Panc1 (cell line): Measurements from ENCODE around the gene KCNC3. TPM values are rescaled to one million over a fixed set of nuclear protein-coding genes. Genes with fewer than 3 reads are reported as not detected.
"Not testable (repeated sequence)": the region's sequence is repeated elsewhere in the genome, so short reads cannot be mapped to it uniquely, and the experiment has no call there.

Source experiments
- ATAC-seq: fragments of 200-7000 bp; cut with Tn5 transposase; 2 replicates; pipeline ENCODE4 v1.9.1; 2020; ENCODE audit warnings: mild to moderate bottlenecking, moderate library complexity
- BruUV-seq: library from RNA; stranded (reverse); fragments of 400-500 nt; replicated peaks from 2 replicates; lab custom pipeline; 2021; lab: Mats Ljungman, UMichigan
- CTCF ChIA-PET: fragments of 300-600 bp; sonication (Branson Sonifier 250); formaldehyde crosslinking; loops from one replicate; lab custom pipeline; 2022; ENCODE audit warnings: antibody characterized with exemption; lab: Charles Lee
- POLR2A ChIA-PET: fragments of 300-600 bp; sonication (Branson Sonifier 250); formaldehyde crosslinking; loops from one replicate; lab custom pipeline; 2022; ENCODE audit warnings: antibody characterized with exemption; lab: Charles Lee
- DNase-seq: peaks from one replicate; pipeline ENCODE4 v3.0.0-alpha.2; 2010; ENCODE audit warnings: low read depth, low spot score
- H3K27ac ChIP-seq: 2 replicates; pipeline ENCODE4 v1.5.1; 2011; ENCODE audit warnings: mild to moderate bottlenecking, low read length, inconsistent platforms
- H3K27me3 ChIP-seq: fragments of 200-500 bp; sonication (Bioruptor generic); 2 replicates; pipeline ENCODE4 v1.6.0; 2014; ENCODE audit warnings: low read length, inconsistent platforms; ENCODE audit not compliant: control insufficient read depth, insufficient read depth
- H3K36me3 ChIP-seq: fragments of 200-500 bp; sonication (Bioruptor generic); 2 replicates; pipeline ENCODE4 v1.5.1; 2014; ENCODE audit warnings: inconsistent platforms, mild to moderate bottlenecking, low read length, moderate library complexity; ENCODE audit not compliant: control insufficient read depth, insufficient read depth
- H3K4me1 ChIP-seq: 2 replicates; pipeline ENCODE4 v1.5.1; 2011; ENCODE audit warnings: inconsistent platforms, mild to moderate bottlenecking, low read length, moderate library complexity; ENCODE audit not compliant: control insufficient read depth, insufficient read depth
- H3K4me3 ChIP-seq, 2 experiments: 2 replicates each; pipeline ENCODE4 v1.5.1; 2011 to 2012; ENCODE audit warnings: low read depth in 2 of 2, low read length in 2 of 2, mild to moderate bottlenecking in 2 of 2, inconsistent platforms in 1 of 2, moderate library complexity in 1 of 2
- H3K9me3 ChIP-seq: fragments of 200-500 bp; sonication (Bioruptor generic); 2 replicates; pipeline ENCODE4 v1.5.1; 2014; ENCODE audit warnings: low read depth, mild to moderate bottlenecking, inconsistent platforms, low read length, moderate library complexity; ENCODE audit not compliant: control insufficient read depth, insufficient read depth
- CTCF ChIP-seq: fragments of 450-650 bp; IDR thresholded peaks from 2 replicates; pipeline ENCODE4 v1.5.1; 2017; ENCODE audit warnings: mild to moderate bottlenecking
- POLR2AphosphoS5 ChIP-seq: IDR thresholded peaks from 2 replicates; pipeline ENCODE4 v1.6.1; 2012; ENCODE audit warnings: mild to moderate bottlenecking, low read depth, low read length, moderate library complexity
- REST ChIP-seq, 2 experiments: IDR thresholded peaks; 2 replicates each; pipeline ENCODE4 v1.6.1; 2011 to 2012; ENCODE audit warnings: low read depth in 2 of 2, control low read depth in 1 of 2, low read length in 1 of 2, mild to moderate bottlenecking in 1 of 2, moderate library complexity in 1 of 2; ENCODE audit not compliant: insufficient read depth in 1 of 2
- SIN3A ChIP-seq: IDR thresholded peaks from 2 replicates; pipeline ENCODE4 v1.6.1; 2012; ENCODE audit warnings: low read depth, mild to moderate bottlenecking, low read length, moderate library complexity, borderline replicate concordance; ENCODE audit not compliant: insufficient read depth
- TCF7L2 ChIP-seq: IDR thresholded peaks from 2 replicates; pipeline ENCODE4 v1.6.1; 2011; ENCODE audit warnings: mild to moderate bottlenecking, low read depth, low read length, inconsistent platforms
- in situ Hi-C: cut with HindIII; loops from 2 replicates; pipeline ENCODE4 v1.10.0; 2016; ENCODE audit warnings: low sequenced_read_pairs, low pct_unique_long_range_greater_than_20kb
- intact Hi-C: fragments of 100-400 bp; cut with micrococcal nuclease; formaldehyde crosslinking; loops from one replicate; pipeline ENCODE4 v1.10.0; 2022; ENCODE audit not compliant: unreplicated experiment
- total RNA-seq: library from RNA; stranded (reverse); gene quantifications from one replicate; pipeline ENCODE4 v1.2.1, GENCODE V29; 2021; ENCODE audit not compliant: unreplicated experiment

Gene KCNC3
- total RNA-seq, 1 experiment from 2014 or later = 10.8 TPM

GRCh38 chr19:50340331-50340730, 11.2 kb upstream of the KCNC3 start:
- in situ Hi-C loops = no loop called here
- ATAC-seq (no peak), DNase-seq (no peak)
- Histone ChIP-seq H3K27ac (no peak overlapping the region), H3K27me3 (no peaks in the 10 kb centered on the region), H3K36me3 (no peaks in the 10 kb centered on the region), H3K4me3 (no peak overlapping the region), H3K4me1 (no peaks in the 10 kb centered on the region), H3K9me3 (0 out of 2 replicates have a peak, but pooled peaks cover 7% of the 10 kb centered on the region)
- POLR2A ChIA-PET = no interaction called here
- CTCF ChIA-PET = no interaction called here
- BruUV-seq = no TSS peak
- intact Hi-C loops = no loop called here
- TF ChIP-seq REST (IDR thresholded peaks at IDR 0.05; ENCODE audit: insufficient read depth in 1 of 2, low read depth in 2 of 2, low read length in 1 of 2) = no peak
- no peak for TF ChIP-seq POLR2AphosphoS5
- no peak for TF ChIP-seq SIN3A
- no peak for TF ChIP-seq CTCF
- TF ChIP-seq TCF7L2 = no peak

GRCh38 chr19:50337031-50337430, 7.9 kb upstream of the KCNC3 start:
- intact Hi-C loops, H3K27ac ChIP-seq, H3K4me3 ChIP-seq, ATAC-seq, H3K36me3 ChIP-seq, H3K9me3 ChIP-seq, POLR2A ChIA-PET, H3K4me1 ChIP-seq, CTCF ChIA-PET, DNase-seq, BruUV-seq, H3K27me3 ChIP-seq, in situ Hi-C loops: not testable (repeated sequence)

GRCh38 chr19:50334741-50335421, 5.7 kb upstream of the KCNC3 start:
- in situ Hi-C loops = no loop called here
- CTCF ChIA-PET = interaction anchor here (0.6 kb wide), 1 partner anchor 29 kb away, joined by 6 read pairs; no protein-coding TSS in a partner anchor

More at GRCh38 chr19:50334741-50335421, 5.7 kb upstream of the KCNC3 start:
- Histone ChIP-seq H3K9me3 (no peaks in the 10 kb centered on the region), H3K27ac (no peak overlapping the region), H3K27me3 (no peaks in the 10 kb centered on the region), H3K4me3 (no peak overlapping the region), H3K36me3 (no peaks in the 10 kb centered on the region), H3K4me1 (peaks cover 9% of the 10 kb centered on the region)
- no peak for TF ChIP-seq POLR2AphosphoS5
- TF ChIP-seq TCF7L2 = no peak
- no peak for TF ChIP-seq REST (IDR thresholded peaks at IDR 0.05; ENCODE audit: insufficient read depth in 1 of 2, low read depth in 2 of 2, low read length in 1 of 2)
- no peak for TF ChIP-seq CTCF
- POLR2A ChIA-PET = no interaction called here
- no TSS peak for BruUV-seq
- ATAC-seq = no peak
- no peak for DNase-seq
- intact Hi-C loops = no loop called here
